ENCODE measurements around the gene TMEM45B.
"Not testable (repeated sequence)": the region's sequence is repeated elsewhere in the genome, so short reads cannot be mapped to it uniquely, and the experiment has no call there.

GRCh38 chr11:129829497-129829896 is 13.8 kb downstream of the TMEM45B start:
- not testable (repeated sequence) for TF ChIP-seq MAZ (IDR thresholded peaks at IDR 0.05; ENCODE audit: borderline replicate concordance, low read depth, low read length); MAZ (CRISPR knock-in tag; IDR thresholded peaks at IDR 0.05; ENCODE audit: low read depth); ZNF317 (CRISPR knock-in tag; IDR thresholded peaks at IDR 0.05); REL (CRISPR knock-in tag; conservative IDR thresholded peaks at IDR 0.05)
